SKM-1 treated with dmso at 0.1 percent for 144 hours (cell line): Measurements from ENCODE around the gene MCCC1.
"Not testable (repeated sequence)": the region's sequence is repeated elsewhere in the genome, so short reads cannot be mapped to it uniquely, and the experiment has no call there.

Source experiments
- DNase-seq: peaks from one replicate; lab custom pipeline; 2025; ENCODE audit not compliant: unreplicated experiment; lab: John Stamatoyannopoulos, UW

Gene MCCC1

DNA sequence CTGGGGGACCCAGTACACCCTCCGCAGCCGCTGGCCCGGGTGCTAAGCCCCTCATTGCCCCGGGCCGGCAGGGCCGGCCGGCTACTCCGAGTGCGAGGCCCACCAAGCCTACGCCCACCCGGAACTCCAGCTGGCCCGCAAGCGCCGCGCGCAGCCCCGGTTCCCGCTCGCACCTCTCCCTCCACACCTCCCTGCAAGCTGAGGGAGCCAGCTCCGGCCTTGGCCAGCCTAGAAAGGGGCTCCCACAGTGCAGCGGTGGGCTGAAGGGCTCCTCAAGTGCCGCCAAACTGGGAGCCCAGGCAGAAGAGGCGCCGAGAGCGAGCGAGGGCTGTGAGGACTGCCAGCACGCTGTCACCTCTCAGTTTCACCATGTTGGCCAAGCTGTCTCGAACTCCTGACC, 4.7 kb upstream of the MCCC1 start:
- not testable (repeated sequence) for DNase-seq

DNA sequence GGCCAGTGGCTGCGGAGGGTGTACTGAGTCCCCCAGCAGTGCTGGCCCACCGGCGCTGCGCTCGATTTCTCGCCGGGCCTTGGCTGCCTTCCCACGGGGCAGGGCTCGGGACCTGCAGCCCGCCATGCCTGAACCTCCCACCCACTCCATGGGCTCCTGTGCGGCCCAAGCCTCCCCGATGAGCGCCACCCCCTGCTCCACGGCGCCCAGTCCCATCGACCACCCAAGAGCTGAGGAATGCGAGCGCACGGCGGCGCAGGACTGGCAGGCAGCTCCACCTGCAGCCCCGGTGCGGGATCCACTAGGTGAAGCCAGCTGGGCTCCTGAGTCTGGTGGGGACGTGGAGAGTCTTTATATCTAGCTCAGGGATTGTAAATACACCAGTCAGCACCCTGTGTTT, 1.7 kb upstream of the MCCC1 start:
- DNase-seq: not testable (repeated sequence)

GRCh38 chr3:183100376-183100775, 1.1 kb upstream of the MCCC1 start:
- DNase-seq: no peak

DNA sequence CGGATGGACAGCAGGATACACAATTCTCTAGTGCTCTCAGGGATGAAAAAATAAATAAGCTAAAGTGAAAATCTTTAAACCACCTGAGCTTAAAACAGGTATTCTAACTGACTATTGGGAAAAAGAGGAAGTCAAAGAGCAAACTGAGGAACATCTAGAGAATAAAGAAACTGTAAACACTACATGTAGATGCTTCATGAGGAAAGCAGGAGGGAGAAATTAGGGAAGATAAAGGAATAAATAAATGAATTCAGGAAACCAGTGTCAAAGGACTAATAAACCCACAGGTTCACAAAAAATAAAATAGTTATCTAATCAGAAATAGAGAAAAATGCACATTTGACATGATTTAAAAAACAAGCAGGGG, 525 bp upstream of the MCCC1 start:
- peak; percentile 87 for DNase-seq

DNA sequence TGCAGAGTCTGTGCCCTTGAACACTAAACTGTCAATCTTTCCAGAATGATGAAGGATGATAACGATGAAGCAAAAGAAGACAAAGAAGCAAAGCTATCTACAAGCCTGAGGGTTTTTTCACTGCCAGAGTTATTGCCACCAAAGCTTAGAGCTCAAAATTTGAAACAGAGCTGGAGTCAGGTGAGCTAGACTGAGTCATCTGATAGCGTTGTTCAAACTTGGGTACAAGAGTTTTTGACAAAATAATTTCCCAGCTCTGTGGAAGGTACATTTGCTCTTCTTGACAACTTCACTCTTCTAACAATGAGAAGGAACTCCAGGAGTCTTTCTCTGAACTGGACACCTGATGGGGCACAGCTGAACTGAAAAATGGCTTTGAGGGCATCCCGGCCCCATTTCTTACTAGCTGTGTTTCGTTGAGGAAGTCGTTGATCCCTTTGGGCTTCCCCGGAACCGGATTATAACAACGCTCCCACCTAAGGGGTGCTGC, 715 bp downstream of the MCCC1 start:
- DNase-seq: no peak

DNA sequence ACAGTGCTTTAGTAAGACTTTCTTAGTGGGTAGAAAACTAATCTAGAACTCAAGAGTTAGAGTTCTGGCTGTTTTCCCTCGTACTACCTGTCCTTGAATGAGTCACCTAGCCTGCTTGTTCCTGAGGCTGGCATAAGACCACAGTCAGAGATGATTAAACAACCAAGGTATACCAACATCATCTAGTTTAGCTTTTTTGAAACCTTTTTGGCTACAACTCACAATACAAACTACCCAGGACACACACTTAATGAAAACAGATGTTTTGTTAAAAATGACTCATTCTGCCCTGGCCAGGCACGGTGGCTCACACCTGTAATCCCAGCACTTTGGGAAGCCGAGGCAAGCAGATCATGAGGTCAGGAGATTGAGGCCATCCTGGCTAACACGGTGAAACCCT, 4.6 kb downstream of the MCCC1 start:
- DNase-seq: no peak

- no peak for DNase-seq
Observed at GRCh38 chr3:183092256-183092655, 7.0 kb downstream of the MCCC1 start.

DNA sequence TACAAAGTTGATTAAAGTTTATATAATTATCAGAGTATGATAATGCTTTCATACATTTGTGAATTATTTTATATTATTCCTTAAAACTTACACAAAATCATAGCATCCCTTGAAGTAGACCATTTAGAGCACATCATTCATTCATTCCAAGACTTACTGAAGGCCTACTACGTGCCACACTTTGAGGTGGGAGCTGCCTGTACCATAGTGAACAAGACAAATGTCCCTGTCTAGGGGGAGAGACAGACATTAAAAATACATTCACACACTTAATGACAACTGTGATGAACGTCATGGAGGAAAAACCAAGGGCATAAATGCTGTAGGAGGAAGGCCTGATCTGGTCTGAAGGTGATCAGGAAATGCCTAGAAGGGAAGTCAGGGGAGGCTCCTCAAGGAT, 12.1 kb downstream of the MCCC1 start:
- no peak for DNase-seq

GRCh38 chr3:183085634-183086390, 13.5 kb downstream of the MCCC1 start:
- peak; percentile 30 for DNase-seq

DNA sequence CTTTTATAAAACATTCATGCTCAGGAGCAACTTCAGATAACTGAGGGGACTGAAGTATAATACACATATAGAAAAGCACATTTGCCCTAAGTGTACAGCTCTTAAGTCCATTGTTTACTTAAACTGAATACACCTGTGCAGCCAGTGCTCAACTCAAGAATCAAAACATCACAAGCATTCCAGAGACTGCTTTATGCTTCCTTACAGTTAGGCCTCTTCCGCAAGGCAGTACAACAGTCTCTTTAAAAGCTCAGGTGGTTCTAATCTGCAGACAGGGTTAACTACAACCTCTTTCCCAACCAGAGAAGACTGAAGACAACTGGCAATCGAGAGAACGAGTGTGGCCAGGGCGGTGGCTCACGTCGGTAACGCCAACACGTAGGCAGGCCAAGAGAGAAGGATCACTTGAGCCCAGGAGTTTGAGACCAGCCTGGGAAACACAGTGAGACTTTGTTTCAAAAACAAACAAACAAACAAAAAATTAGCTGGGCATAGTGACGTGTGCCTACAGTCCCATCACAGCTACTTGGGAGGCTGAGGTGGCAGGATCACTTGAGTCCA, 16.9 kb downstream of the MCCC1 start:
- DNase-seq: no peak

- no peak for DNase-seq
Observed at GRCh38 chr3:183081459-183082183, 17.7 kb downstream of the MCCC1 start.

DNA sequence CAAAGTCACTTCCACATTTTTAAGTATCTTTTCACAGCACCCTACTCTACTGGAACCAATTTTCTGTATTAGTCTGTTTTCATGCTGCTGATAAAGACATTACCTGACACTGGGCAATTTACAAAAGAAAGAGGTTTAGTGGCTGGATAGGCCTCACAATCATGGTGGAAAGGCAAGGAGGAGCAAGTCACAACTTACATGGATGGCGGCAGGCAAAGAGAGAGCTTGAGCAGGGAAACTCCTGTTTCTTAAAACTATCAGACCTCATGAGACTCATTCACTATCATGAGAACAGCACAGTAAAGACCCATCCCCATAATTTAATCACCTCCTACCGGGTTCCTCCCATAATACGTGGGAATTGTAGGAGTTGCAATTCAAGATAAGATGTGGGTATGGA, 18.7 kb downstream of the MCCC1 start:
- no peak for DNase-seq

- DNase-seq: no peak
Observed at GRCh38 chr3:183074881-183075280, 24.4 kb downstream of the MCCC1 start.

DNA sequence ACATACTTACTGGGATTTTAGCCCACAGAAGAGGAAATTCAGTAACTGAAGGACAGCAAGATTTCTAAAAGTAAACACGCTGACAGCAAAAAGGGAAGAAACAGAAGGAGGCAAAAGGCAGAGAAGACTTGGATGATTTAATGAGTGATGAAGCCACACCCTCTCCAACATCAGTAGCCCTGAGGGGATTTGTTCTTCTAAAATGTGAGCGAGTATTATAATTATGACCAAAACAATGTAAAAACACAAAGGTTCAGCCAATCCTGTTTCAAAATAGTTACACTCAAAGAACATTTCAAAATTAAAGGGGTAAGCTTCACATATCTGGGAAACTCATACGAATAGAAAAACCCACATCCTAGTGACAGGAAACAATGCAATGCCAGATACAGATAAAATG, 25.0 kb downstream of the MCCC1 start:
- DNase-seq: peak; percentile 13

GRCh38 chr3:183073839-183074238, 25.5 kb downstream of the MCCC1 start:
- no peak for DNase-seq

- no peak for DNase-seq
Observed at GRCh38 chr3:183070892-183071291, 28.4 kb downstream of the MCCC1 start.

- no peak for DNase-seq
Observed at GRCh38 chr3:183069086-183069485, 30.2 kb downstream of the MCCC1 start.

DNA sequence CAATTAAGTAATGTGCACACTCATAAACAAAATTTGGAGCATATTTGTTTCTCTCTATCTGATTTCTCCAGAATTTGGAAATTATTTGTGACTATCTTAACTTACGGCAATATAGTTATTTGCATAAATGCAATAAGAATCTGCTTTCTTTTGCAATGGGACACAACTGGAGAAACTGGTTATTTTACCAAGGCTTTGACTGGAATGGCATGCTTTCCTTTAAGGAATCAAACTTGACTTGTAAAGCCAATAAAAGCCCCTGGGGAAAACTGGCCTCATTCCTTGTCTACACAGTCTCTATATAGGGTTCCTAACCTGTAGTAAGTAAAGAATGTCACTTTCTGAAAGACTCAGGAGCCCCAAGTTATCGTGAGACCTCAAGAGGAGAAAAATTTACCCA, 32.4 kb downstream of the MCCC1 start:
- DNase-seq: not testable (repeated sequence)

GRCh38 chr3:183064475-183064874, 34.8 kb downstream of the MCCC1 start:
- DNase-seq: no peak

DNA sequence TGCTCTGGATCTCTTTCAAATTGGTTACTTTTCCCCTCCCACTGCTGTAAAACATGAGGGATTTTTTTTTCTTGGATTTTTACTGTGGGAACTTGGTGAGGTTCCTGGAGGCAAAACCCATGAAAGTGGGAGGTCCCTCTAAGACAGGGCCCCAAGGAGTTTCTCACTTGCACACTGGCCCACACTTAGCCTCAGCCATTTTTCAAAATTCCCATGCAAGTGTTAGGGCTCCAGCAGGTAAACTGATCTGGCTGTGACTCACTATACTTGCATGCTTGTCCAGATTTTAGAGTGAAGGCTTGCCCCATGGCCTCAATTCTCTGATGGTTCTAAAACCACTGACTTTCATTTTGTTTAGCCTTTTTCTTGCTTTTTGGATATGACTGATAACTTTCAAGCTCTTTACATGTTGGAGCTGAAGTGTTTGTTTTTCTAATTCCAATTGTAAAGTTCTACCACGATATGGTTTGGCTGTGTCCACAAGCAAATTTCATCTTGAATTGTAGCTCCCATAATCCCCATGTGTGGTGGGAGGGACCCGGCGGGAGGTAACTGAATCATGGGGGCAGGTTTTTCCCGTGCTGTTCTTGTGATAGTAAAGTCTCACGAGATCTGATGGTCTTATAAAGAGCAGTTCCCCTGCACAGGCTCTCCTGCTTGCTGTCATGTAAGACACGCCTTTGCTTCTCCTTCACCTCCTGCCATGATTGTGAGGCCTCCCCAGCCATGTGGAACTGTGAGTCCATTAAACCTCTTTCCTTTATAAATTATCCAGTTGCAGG, 37.7 kb downstream of the MCCC1 start:
- no peak for DNase-seq

DNA sequence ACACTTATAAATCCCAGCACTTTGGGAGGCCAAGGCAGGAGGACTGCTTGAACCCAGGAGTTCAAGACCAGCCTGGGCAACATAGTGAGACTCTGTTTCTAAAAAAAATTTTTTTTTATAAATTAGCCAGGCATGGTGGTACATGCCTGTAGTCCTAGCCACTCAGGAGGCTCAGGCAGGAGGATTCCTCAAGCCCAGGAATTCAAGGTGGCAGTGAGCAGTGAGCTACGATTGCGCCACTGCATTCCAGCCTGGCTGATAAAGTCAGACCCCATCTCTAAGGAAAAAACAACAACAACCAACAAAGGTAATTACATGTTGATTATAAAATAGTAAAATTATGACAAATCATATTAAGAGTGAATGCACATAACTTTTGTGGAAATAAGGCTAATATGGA, 40.9 kb downstream of the MCCC1 start:
- DNase-seq: no peak
